SU-DHL-6 (cell line): ENCODE results near the gene ZFP69B.

Source experiments
- H2AFZ ChIP-seq: fragments of 200-600 bp; sonication (generic); 2 replicates; pipeline ENCODE4 v1.6.1; 2014; ENCODE audit warnings: low read depth, mild to moderate bottlenecking, moderate library complexity, mixed read lengths, antibody characterized with exemption, low read length; ENCODE audit not compliant: severe bottlenecking
- H3F3A ChIP-seq: fragments of 200-600 bp; shearing (Covaris generic); 2 replicates; pipeline ENCODE4 v1.6.0; 2016; ENCODE audit warnings: antibody characterized with exemption, mild to moderate bottlenecking; ENCODE audit not compliant: insufficient read depth
- H3K27ac ChIP-seq: fragments of 200-600 bp; sonication (generic); 2 replicates; pipeline ENCODE4 v1.5.1; 2016; ENCODE audit warnings: low read depth, mild to moderate bottlenecking, low read length, moderate library complexity, mixed read lengths
- H3K27me3 ChIP-seq: fragments of 200-600 bp; sonication (generic), shearing (Covaris generic); 2 replicates; pipeline ENCODE4 v1.6.0; 2014; ENCODE audit warnings: mild to moderate bottlenecking, low read length
- H3K36me3 ChIP-seq: fragments of 200-600 bp; sonication (generic); 2 replicates; pipeline ENCODE4 v1.6.1; 2014; ENCODE audit warnings: mild to moderate bottlenecking, low read length, mixed read lengths
- H3K4me2 ChIP-seq: fragments of 300-600, 200-600 bp; shearing (Covaris generic), sonication (generic); 2 replicates; pipeline ENCODE4 v1.6.0; 2014; ENCODE audit warnings: low read length, low read depth, mild to moderate bottlenecking; ENCODE audit not compliant: poor library complexity, severe bottlenecking
- H3K4me3 ChIP-seq: fragments of 200-600 bp; sonication (generic); 2 replicates; pipeline ENCODE4 v1.5.1; 2014; ENCODE audit warnings: antibody characterized with exemption, low read length, mild to moderate bottlenecking, mixed read lengths; ENCODE audit not compliant: insufficient read depth, poor library complexity, severe bottlenecking
- H3K79me2 ChIP-seq: fragments of 200-600 bp; sonication (generic); 2 replicates; pipeline ENCODE4 v1.6.1; 2014; ENCODE audit warnings: mild to moderate bottlenecking, low read length, moderate library complexity; ENCODE audit not compliant: insufficient read depth
- H3K9ac ChIP-seq: fragments of 200-600 bp; sonication (generic); 2 replicates; pipeline ENCODE4 v1.7.0; 2014; ENCODE audit warnings: mild to moderate bottlenecking, low read length
- H3K9me2 ChIP-seq: fragments of 200-600 bp; sonication (generic); replicated peaks from 2 replicates; pipeline ENCODE4 v1.6.1; 2014; ENCODE audit warnings: low read length; ENCODE audit not compliant: insufficient read depth
- H3K9me3 ChIP-seq: fragments of 200-600 bp; sonication (generic); 2 replicates; pipeline ENCODE4 v1.6.1; 2014; ENCODE audit warnings: low read length, mixed read lengths; ENCODE audit not compliant: insufficient read depth
- H4K20me1 ChIP-seq: fragments of 200-600 bp; sonication (generic); 2 replicates; pipeline ENCODE4 v1.6.1; 2014; ENCODE audit warnings: low read depth, mild to moderate bottlenecking, antibody characterized with exemption, low read length, moderate library complexity, mixed read lengths
- CTCF ChIP-seq: fragments of 200-600 bp; sonication (generic); IDR thresholded peaks from one replicate; pipeline ENCODE4 v1.5.1; 2017; ENCODE audit warnings: antibody characterized with exemption, mild to moderate bottlenecking, low read length, moderate library complexity; ENCODE audit not compliant: insufficient read depth, poor library complexity, severe bottlenecking
- EZH2phosphoT487 ChIP-seq: fragments of 200-600 bp; sonication (generic), shearing (Covaris generic); conservative IDR thresholded peaks from 2 replicates; pipeline ENCODE4 v1.6.1; 2018; ENCODE audit warnings: mild to moderate bottlenecking, antibody characterized with exemption, low read length, moderate library complexity, mixed read lengths

The ZFP69B gene

GRCh38 chr1:40405812-40406211 lies 44.5 kb upstream of the ZFP69B start:
- H2AFZ ChIP-seq: no peak overlapping the region
- TF ChIP-seq EZH2phosphoT487 (no peak), CTCF (no peak)
- H3K4me3 ChIP-seq: no peak overlapping the region
- no peaks in the 10 kb centered on the region for H3F3A ChIP-seq
- H3K79me2 ChIP-seq: peaks cover 26% of the 10 kb centered on the region; the same call in 1 of the 2 replicates
- H3K27ac ChIP-seq: no peak overlapping the region
- no peaks in the 10 kb centered on the region for H3K9me2 ChIP-seq
- no peaks in the 10 kb centered on the region; the same call in 1 of the 2 replicates for H3K36me3 ChIP-seq
- 0 out of 2 replicates have a peak, but pooled peaks cover 5% of the 10 kb centered on the region for H4K20me1 ChIP-seq
- no peak overlapping the region for H3K4me2 ChIP-seq
- H3K9me3 ChIP-seq: no peaks in the 10 kb centered on the region
- H3K27me3 ChIP-seq: no peaks in the 10 kb centered on the region
- no peak overlapping the region for H3K9ac ChIP-seq

- Histone ChIP-seq H3K79me2 (peaks cover 16% of the 10 kb centered on the region; the same call in 1 of the 2 replicates), H3K9me2 (no peaks in the 10 kb centered on the region), H2AFZ (no peak overlapping the region), H3K4me2 (no peak overlapping the region), H3K9ac (no peak overlapping the region), H3K4me3 (no peak overlapping the region), H3K27me3 (no peaks in the 10 kb centered on the region), H3F3A (no peaks in the 10 kb centered on the region), H3K27ac (no peak overlapping the region), H3K36me3 (no peaks in the 10 kb centered on the region; the same call in 1 of the 2 replicates), H4K20me1 (no peaks in the 10 kb centered on the region), H3K9me3 (no peaks in the 10 kb centered on the region)
- TF ChIP-seq CTCF: no peak
- no peak for TF ChIP-seq EZH2phosphoT487
These were observed 42.8 kb upstream of the ZFP69B start for GRCh38 chr1:40407453-40407852.

GRCh38 chr1:40409467-40409866 lies 40.8 kb upstream of the ZFP69B start:
- Histone ChIP-seq H3K9ac (no peak overlapping the region), H3K9me2 (no peaks in the 10 kb centered on the region), H3F3A (no peaks in the 10 kb centered on the region), H3K4me2 (no peak overlapping the region), H3K36me3 (no peaks in the 10 kb centered on the region; the same call in 1 of the 2 replicates), H2AFZ (no peak overlapping the region), H3K9me3 (no peaks in the 10 kb centered on the region), H3K27me3 (no peaks in the 10 kb centered on the region), H3K27ac (no peak overlapping the region), H3K4me3 (no peak overlapping the region), H4K20me1 (no peaks in the 10 kb centered on the region), H3K79me2 (peaks cover 13% of the 10 kb centered on the region; the same call in 1 of the 2 replicates)
- TF ChIP-seq EZH2phosphoT487: no peak
- no peak for TF ChIP-seq CTCF
